ENCODE measurements around the gene TMEM232. TPM values are rescaled to one million over a fixed set of nuclear protein-coding genes. Genes with fewer than 3 reads are reported as not detected.

The TMEM232 gene
- total RNA-seq, 1 experiment from 2014 or later: 1.3 TPM

DNA sequence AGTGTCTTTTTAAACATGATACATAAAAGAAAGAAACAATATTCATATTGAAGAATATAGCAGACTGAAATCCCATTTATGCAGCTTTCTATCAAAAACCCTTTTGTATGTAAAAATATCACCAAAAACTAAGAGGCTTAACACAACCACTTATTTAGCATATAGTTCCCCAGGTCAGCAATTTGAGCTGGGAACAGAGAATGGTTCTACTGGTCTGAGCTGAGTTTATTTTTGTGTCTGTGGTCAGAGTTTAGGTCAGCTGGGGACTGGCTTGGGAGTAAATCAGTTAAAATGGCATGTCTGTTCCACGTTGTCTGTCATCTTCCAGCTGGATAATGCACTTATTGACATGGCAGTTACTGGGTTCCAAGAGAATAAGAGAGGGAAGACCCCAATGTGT, 165.0 kb downstream of the TMEM232 start:
- Mint-ChIP-seq H3K4me3 (no peak overlapping the region), H3K27me3 (ENCODE audit: low read depth) (no peaks in the 10 kb centered on the region), H3K27ac (no peak overlapping the region), H3K36me3 (peaks cover 3% of the 10 kb centered on the region), H3K4me1 (peaks cover 6% of the 10 kb centered on the region), H3K9me3 (peaks cover 12% of the 10 kb centered on the region)
- DNase-seq (ENCODE audit: low spot score): no peak
- no peak for ATAC-seq
- POLR2A ChIA-PET: no interaction called here
- TF ChIP-seq ZNF263 (CRISPR knock-in tag; IDR thresholded peaks at IDR 0.05; ENCODE audit: low read depth): no peak
- TF ChIP-seq, protein P1, sequence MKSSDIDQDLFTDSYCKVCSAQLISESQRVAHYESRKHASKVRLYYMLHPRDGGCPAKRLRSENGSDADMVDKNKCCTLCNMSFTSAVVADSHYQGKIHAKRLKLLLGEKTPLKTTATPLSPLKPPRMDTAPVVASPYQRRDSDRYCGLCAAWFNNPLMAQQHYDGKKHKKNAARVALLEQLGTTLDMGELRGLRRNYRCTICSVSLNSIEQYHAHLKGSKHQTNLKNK (CRISPR knock-in tag; IDR thresholded peaks at IDR 0.05): no peak
- no peak for TF ChIP-seq ZNF219 (CRISPR knock-in tag; IDR thresholded peaks at IDR 0.05; ENCODE audit: borderline replicate concordance)
- TF ChIP-seq NR3C1 (CRISPR knock-in tag; conservative IDR thresholded peaks at IDR 0.05; ENCODE audit: low read depth): no peak
- no peak for TF ChIP-seq ZNF317 (CRISPR knock-in tag; IDR thresholded peaks at IDR 0.05; ENCODE audit: borderline replicate concordance, low read depth)
- TF ChIP-seq JUN (CRISPR knock-in tag; IDR thresholded peaks at IDR 0.05): no peak
- TF ChIP-seq, protein P2, sequence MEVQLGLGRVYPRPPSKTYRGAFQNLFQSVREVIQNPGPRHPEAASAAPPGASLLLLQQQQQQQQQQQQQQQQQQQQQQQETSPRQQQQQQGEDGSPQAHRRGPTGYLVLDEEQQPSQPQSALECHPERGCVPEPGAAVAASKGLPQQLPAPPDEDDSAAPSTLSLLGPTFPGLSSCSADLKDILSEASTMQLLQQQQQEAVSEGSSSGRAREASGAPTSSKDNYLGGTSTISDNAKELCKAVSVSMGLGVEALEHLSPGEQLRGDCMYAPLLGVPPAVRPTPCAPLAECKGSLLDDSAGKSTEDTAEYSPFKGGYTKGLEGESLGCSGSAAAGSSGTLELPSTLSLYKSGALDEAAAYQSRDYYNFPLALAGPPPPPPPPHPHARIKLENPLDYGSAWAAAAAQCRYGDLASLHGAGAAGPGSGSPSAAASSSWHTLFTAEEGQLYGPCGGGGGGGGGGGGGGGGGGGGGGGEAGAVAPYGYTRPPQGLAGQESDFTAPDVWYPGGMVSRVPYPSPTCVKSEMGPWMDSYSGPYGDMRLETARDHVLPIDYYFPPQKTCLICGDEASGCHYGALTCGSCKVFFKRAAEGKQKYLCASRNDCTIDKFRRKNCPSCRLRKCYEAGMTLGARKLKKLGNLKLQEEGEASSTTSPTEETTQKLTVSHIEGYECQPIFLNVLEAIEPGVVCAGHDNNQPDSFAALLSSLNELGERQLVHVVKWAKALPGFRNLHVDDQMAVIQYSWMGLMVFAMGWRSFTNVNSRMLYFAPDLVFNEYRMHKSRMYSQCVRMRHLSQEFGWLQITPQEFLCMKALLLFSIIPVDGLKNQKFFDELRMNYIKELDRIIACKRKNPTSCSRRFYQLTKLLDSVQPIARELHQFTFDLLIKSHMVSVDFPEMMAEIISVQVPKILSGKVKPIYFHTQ (CRISPR knock-in tag; IDR thresholded peaks at IDR 0.05): no peak
- TF ChIP-seq, protein P3, sequence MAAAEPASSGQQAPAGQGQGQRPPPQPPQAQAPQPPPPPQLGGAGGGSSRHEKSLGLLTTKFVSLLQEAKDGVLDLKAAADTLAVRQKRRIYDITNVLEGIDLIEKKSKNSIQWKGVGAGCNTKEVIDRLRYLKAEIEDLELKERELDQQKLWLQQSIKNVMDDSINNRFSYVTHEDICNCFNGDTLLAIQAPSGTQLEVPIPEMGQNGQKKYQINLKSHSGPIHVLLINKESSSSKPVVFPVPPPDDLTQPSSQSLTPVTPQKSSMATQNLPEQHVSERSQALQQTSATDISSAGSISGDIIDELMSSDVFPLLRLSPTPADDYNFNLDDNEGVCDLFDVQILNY (CRISPR knock-in tag; IDR thresholded peaks at IDR 0.05): no peak
- CTCF ChIA-PET: no interaction called here

DNA sequence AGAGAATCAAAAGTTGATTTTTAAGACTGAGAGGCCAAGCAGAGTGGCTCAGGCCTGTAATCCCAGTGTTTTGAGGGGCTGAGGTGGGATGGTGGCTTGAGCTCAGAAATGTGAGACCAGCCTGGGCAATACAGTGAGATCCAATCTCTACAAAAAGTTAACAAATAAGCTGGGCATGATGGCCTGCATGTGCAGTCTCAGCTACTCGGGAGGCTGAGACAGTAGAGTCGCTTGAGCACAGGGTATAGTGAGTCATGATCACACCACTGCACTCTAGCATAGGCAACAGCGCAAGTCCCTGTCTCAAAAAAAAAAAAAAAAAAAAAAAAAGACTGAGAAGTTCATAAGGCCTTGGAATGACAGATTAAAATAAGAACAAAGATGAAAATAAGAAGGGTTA, 177.2 kb downstream of the TMEM232 start:
- ChIA-PET CTCF (no interaction called here), POLR2A (no interaction called here)
- TF ChIP-seq ZNF121 (CRISPR knock-in tag; IDR thresholded peaks at IDR 0.05) (peak; percentile 95), ZNF317 (CRISPR knock-in tag; IDR thresholded peaks at IDR 0.05; ENCODE audit: borderline replicate concordance, low read depth) (no peak)
- Mint-ChIP-seq H3K4me1 (peaks cover 11% of the 10 kb centered on the region), H3K27me3 (ENCODE audit: low read depth) (no peaks in the 10 kb centered on the region), H3K36me3 (no peaks in the 10 kb centered on the region), H3K27ac (no peak overlapping the region), H3K9me3 (peaks cover 6% of the 10 kb centered on the region; the same call in 1 of the 2 replicates), H3K4me3 (no peak overlapping the region)
- ATAC-seq: 0 out of 2 replicates have a peak, but pooled peaks have one; percentile 20
- DNase-seq (ENCODE audit: low spot score): no peak

DNA sequence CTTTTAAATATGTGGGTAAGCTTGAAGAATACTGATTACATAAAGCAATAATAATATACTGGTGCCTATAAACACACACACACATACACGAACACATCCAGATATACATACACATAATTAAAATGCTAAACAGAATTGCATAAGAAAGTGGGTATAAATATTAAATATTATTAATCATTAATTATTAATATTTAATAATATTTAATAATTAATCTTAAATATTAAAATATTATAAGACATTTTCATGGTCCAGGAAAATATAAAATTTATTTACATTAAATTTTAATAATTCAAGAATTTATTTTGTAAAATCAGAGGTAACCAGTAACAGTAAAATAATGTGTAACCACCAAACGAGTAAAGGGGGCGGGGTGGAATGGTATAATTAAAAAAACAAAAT, 178.3 kb downstream of the TMEM232 start:
- Mint-ChIP-seq H3K36me3 (no peaks in the 10 kb centered on the region), H3K27me3 (ENCODE audit: low read depth) (no peaks in the 10 kb centered on the region), H3K4me1 (peaks cover 11% of the 10 kb centered on the region), H3K9me3 (peaks cover 4% of the 10 kb centered on the region; the same call in 1 of the 2 replicates), H3K27ac (no peak overlapping the region), H3K4me3 (no peak overlapping the region)
- POLR2A ChIA-PET: no interaction called here
- ATAC-seq (no peak), DNase-seq (ENCODE audit: low spot score) (no peak)
- TF ChIP-seq, protein P4, sequence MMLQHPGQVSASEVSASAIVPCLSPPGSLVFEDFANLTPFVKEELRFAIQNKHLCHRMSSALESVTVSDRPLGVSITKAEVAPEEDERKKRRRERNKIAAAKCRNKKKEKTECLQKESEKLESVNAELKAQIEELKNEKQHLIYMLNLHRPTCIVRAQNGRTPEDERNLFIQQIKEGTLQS (CRISPR knock-in tag; conservative IDR thresholded peaks at IDR 0.05): no peak
- peak; percentile 98 for TF ChIP-seq HMGA2 (CRISPR knock-in tag; IDR thresholded peaks at IDR 0.05)
- CTCF ChIA-PET: no interaction called here

DNA sequence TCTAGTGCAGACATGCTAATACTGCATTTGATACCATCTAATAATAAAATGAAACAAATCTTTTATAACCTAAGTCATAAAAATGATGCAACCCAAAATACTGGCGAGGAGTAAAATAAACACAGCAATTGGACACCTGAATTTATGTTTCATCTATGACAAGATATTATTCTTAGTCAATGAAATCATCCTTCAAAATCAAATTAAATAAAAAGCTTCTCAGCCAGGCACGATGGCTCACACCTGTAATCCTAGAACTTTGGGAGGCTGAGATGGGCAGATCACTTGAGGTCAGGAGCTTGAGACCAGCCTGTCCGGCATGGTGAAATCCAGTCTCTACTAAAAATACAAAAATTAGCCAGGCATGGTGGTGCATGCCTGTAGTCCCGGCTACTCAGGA, 179.0 kb downstream of the TMEM232 start:
- DNase-seq (ENCODE audit: low spot score): no peak
- H3K36me3 Mint-ChIP-seq: no peaks in the 10 kb centered on the region
- ChIA-PET CTCF (no interaction called here), POLR2A (no interaction called here)
- no peaks in the 10 kb centered on the region for H3K27me3 Mint-ChIP-seq (ENCODE audit: low read depth)
- no peak overlapping the region for H3K4me3 Mint-ChIP-seq
- 0 out of 2 replicates have a peak overlapping the region, but pooled peaks have one; percentile 25 for H3K27ac Mint-ChIP-seq
- H3K4me1 Mint-ChIP-seq: peaks cover 11% of the 10 kb centered on the region
- peaks cover 5% of the 10 kb centered on the region; the same call in 1 of the 2 replicates for H3K9me3 Mint-ChIP-seq
- ATAC-seq: no peak
- TF ChIP-seq IRF2 (CRISPR knock-in tag; IDR thresholded peaks at IDR 0.05; ENCODE audit: borderline replicate concordance, low read depth) (no peak), RELA (CRISPR knock-in tag; IDR thresholded peaks at IDR 0.05; ENCODE audit: borderline replicate concordance) (no peak), FOXK1 (CRISPR knock-in tag; IDR thresholded peaks at IDR 0.05) (no peak), CREB1 (CRISPR knock-in tag; IDR thresholded peaks at IDR 0.05) (no peak), TCF7 (CRISPR knock-in tag; IDR thresholded peaks at IDR 0.05; ENCODE audit: low read depth) (no peak), JUN (CRISPR knock-in tag; IDR thresholded peaks at IDR 0.05) (no peak), ELF4 (CRISPR knock-in tag; IDR thresholded peaks at IDR 0.05; ENCODE audit: low read depth) (no peak)
- TF ChIP-seq, protein P5, sequence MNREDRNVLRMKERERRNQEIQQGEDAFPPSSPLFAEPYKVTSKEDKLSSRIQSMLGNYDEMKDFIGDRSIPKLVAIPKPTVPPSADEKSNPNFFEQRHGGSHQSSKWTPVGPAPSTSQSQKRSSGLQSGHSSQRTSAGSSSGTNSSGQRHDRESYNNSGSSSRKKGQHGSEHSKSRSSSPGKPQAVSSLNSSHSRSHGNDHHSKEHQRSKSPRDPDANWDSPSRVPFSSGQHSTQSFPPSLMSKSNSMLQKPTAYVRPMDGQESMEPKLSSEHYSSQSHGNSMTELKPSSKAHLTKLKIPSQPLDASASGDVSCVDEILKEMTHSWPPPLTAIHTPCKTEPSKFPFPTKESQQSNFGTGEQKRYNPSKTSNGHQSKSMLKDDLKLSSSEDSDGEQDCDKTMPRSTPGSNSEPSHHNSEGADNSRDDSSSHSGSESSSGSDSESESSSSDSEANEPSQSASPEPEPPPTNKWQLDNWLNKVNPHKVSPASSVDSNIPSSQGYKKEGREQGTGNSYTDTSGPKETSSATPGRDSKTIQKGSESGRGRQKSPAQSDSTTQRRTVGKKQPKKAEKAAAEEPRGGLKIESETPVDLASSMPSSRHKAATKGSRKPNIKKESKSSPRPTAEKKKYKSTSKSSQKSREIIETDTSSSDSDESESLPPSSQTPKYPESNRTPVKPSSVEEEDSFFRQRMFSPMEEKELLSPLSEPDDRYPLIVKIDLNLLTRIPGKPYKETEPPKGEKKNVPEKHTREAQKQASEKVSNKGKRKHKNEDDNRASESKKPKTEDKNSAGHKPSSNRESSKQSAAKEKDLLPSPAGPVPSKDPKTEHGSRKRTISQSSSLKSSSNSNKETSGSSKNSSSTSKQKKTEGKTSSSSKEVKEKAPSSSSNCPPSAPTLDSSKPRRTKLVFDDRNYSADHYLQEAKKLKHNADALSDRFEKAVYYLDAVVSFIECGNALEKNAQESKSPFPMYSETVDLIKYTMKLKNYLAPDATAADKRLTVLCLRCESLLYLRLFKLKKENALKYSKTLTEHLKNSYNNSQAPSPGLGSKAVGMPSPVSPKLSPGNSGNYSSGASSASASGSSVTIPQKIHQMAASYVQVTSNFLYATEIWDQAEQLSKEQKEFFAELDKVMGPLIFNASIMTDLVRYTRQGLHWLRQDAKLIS (CRISPR knock-in tag; IDR thresholded peaks at IDR 0.05; ENCODE audit: borderline replicate concordance): no peak
- TF ChIP-seq, protein P6, sequence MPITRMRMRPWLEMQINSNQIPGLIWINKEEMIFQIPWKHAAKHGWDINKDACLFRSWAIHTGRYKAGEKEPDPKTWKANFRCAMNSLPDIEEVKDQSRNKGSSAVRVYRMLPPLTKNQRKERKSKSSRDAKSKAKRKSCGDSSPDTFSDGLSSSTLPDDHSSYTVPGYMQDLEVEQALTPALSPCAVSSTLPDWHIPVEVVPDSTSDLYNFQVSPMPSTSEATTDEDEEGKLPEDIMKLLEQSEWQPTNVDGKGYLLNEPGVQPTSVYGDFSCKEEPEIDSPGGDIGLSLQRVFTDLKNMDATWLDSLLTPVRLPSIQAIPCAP (CRISPR knock-in tag; IDR thresholded peaks at IDR 0.05): no peak
- TF ChIP-seq, protein P4 (CRISPR knock-in tag; conservative IDR thresholded peaks at IDR 0.05): no peak

Data from WTC11 (cell line).